ENCODE measurements around the gene OR13C9.
"Not testable (repeated sequence)": the region's sequence is repeated elsewhere in the genome, so short reads cannot be mapped to it uniquely, and the experiment has no call there.

The OR13C9 gene

GRCh38 chr9:104618104-104618503 lies at the start of gene OR13C9:
OR13C9 (minus strand) TSS chr9:104618204; CDS start chr9:104618204, 0 bp downstream.
- no peak for DNase-seq

GRCh38 chr9:104658496-104659195 lies 40.6 kb upstream of the OR13C9 start:
- no peak for DNase-seq

GRCh38 chr9:104635456-104635855 lies 17.5 kb upstream of the OR13C9 start:
- DNase-seq: no peak

- DNase-seq: no peak
These were observed 16.0 kb upstream of the OR13C9 start for GRCh38 chr9:104633976-104634520.

GRCh38 chr9:104625964-104626363 lies 8.0 kb upstream of the OR13C9 start:
- not testable (repeated sequence) for DNase-seq

- DNase-seq: no peak
These were observed 586 bp downstream of the OR13C9 start for GRCh38 chr9:104617418-104617817.

- no peak for DNase-seq
These were observed 6.8 kb downstream of the OR13C9 start for GRCh38 chr9:104611213-104611612.

GRCh38 chr9:104608336-104608735 lies 9.7 kb downstream of the OR13C9 start:
- no peak for DNase-seq

- DNase-seq: no peak
These were observed 11.9 kb downstream of the OR13C9 start for GRCh38 chr9:104606152-104606551.

GRCh38 chr9:104605527-104605926 lies 12.5 kb downstream of the OR13C9 start, which contains the start of gene OR13C2:
OR13C2 (minus strand) TSS chr9:104605627; CDS start chr9:104605627, 0 bp downstream.
- DNase-seq: not testable (repeated sequence)

GRCh38 chr9:104604801-104605200 lies 13.2 kb downstream of the OR13C9 start:
- DNase-seq: no peak

- not testable (repeated sequence) for DNase-seq
These were observed 18.7 kb downstream of the OR13C9 start, which contains the start of gene OR13C5 for GRCh38 chr9:104599313-104599712. OR13C5 (minus strand) TSS chr9:104599413; CDS start chr9:104599413, 0 bp downstream.

- DNase-seq: not testable (repeated sequence)
These were observed 19.3 kb downstream of the OR13C9 start for GRCh38 chr9:104598749-104599148.

- no peak for DNase-seq
These were observed 28.4 kb downstream of the OR13C9 start for GRCh38 chr9:104589626-104590025.

GRCh38 chr9:104586496-104587180 lies 31.4 kb downstream of the OR13C9 start:
- DNase-seq: no peak

GRCh38 chr9:104580562-104580961 lies 37.4 kb downstream of the OR13C9 start:
- DNase-seq: no peak

- no peak for DNase-seq
These were observed 40.7 kb downstream of the OR13C9 start for GRCh38 chr9:104577263-104577662.

- DNase-seq: no peak
These were observed 42.5 kb downstream of the OR13C9 start for GRCh38 chr9:104575456-104575855.

- no peak for DNase-seq
These were observed 45.4 kb downstream of the OR13C9 start for GRCh38 chr9:104572612-104573011.

- no peak for DNase-seq
These were observed 49.1 kb downstream of the OR13C9 start, which contains the start of gene OR13C8 for GRCh38 chr9:104568868-104569267. OR13C8 (plus strand) TSS chr9:104569168; CDS start chr9:104569168, 0 bp downstream.

Data from NCI-H82 (cell line).